ENCODE measurements around the gene ACTN1.

DNA sequence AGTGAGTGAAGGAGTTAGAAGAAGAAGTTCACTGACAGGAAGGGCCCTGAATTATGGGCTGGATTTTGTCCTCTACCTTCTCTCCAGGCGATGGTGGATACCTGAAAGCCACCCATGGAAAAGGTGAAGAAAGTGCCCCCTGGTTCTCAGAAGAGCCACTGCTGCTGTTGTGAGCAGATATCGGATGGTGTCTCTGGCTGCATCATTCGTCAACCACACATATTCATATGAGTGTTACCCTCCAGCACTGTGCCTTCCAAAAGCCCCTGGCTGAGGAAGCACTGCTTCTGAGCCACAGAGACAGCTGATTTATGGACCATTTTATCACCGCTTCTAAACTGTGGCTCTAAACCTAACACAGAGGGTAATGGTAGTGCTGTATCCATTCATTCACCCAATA, 2.0 kb upstream of the ACTN1 start:
- TF ChIP-seq, protein P1, sequence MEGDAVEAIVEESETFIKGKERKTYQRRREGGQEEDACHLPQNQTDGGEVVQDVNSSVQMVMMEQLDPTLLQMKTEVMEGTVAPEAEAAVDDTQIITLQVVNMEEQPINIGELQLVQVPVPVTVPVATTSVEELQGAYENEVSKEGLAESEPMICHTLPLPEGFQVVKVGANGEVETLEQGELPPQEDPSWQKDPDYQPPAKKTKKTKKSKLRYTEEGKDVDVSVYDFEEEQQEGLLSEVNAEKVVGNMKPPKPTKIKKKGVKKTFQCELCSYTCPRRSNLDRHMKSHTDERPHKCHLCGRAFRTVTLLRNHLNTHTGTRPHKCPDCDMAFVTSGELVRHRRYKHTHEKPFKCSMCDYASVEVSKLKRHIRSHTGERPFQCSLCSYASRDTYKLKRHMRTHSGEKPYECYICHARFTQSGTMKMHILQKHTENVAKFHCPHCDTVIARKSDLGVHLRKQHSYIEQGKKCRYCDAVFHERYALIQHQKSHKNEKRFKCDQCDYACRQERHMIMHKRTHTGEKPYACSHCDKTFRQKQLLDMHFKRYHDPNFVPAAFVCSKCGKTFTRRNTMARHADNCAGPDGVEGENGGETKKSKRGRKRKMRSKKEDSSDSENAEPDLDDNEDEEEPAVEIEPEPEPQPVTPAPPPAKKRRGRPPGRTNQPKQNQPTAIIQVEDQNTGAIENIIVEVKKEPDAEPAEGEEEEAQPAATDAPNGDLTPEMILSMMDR (IDR thresholded peaks at IDR 0.05 in 4 of 5, conservative IDR thresholded peaks at IDR 0.05 in 1 of 5) = no peak
- TF ChIP-seq POLR2A (IDR thresholded peaks at IDR 0.05) = no peak
